ENCODE results near the gene DUSP8. TPM values are rescaled to one million over a fixed set of nuclear protein-coding genes. Genes with fewer than 3 reads are reported as not detected.

DUSP8 gene
- total RNA-seq, 1 donor from 2014 or later: 27.0 TPM

GRCh38 chr11:1574238-1574932, 2.3 kb upstream of the DUSP8 start:
- Histone ChIP-seq H3K9me3 (peaks cover 0 to 2% of the 10 kb centered on the region in 2 donors), H3K4me1 (peaks cover 17 to 27% of the 10 kb centered on the region in 2 donors), H3K27me3 (no peaks in the 10 kb centered on the region), H3K4me3 (peak overlapping the region; percentile 57 to 74), H3K27ac (peak overlapping the region; percentile 80 to 87), H3K36me3 (no peaks in the 10 kb centered on the region)
- peak; percentile 51 to 98 (median 64) for TF ChIP-seq CTCF (IDR thresholded peaks at IDR 0.05)
- DNase-seq (ENCODE audit: low spot score in 2 of 2): peak in 1 of 2 donors; percentile 76
- intact Hi-C loops (cut with DNase I): loop anchor here (1.0 to 10.0 kb wide), 9 partner anchors 28 to 1067 kb away; partner anchors contain the start of genes CTSD and RNH1

- intact Hi-C loops (cut with DNase I): loop anchor here (1.0 to 10.0 kb wide), 9 partner anchors 28 to 1067 kb away; partner anchors contain the start of genes CTSD and RNH1
- H3K9me3 ChIP-seq: peaks cover 0 to 2% of the 10 kb centered on the region in 2 donors
- no peaks in the 10 kb centered on the region for H3K36me3 ChIP-seq
- DNase-seq (ENCODE audit: low spot score in 2 of 2): peak in 1 of 2 donors; percentile 73
- H3K27ac ChIP-seq: peak overlapping the region; percentile 80 to 87
- H3K4me3 ChIP-seq: peak overlapping the region; percentile 57 to 74
- peaks cover 17 to 27% of the 10 kb centered on the region in 2 donors for H3K4me1 ChIP-seq
- no peak for TF ChIP-seq CTCF (IDR thresholded peaks at IDR 0.05)
- H3K27me3 ChIP-seq: no peaks in the 10 kb centered on the region
Measured at GRCh38 chr11:1573903-1574237, 1.8 kb upstream of the DUSP8 start.

GRCh38 chr11:1573077-1573902, 1.2 kb upstream of the DUSP8 start:
- H3K27ac ChIP-seq: peak overlapping the region; percentile 80 to 87
- peak in 1 of 3 experiments; percentile 4 for TF ChIP-seq CTCF (IDR thresholded peaks at IDR 0.05)
- intact Hi-C loops (cut with DNase I): loop anchor here (5.0 to 10.0 kb wide), 7 partner anchors 91 to 1066 kb away; partner anchors contain the start of genes CTSD and RNH1
- DNase-seq (ENCODE audit: low spot score in 2 of 2): peak in 1 of 2 donors; percentile 76
- peaks cover 21 to 27% of the 10 kb centered on the region in 2 donors for H3K4me1 ChIP-seq
- H3K9me3 ChIP-seq: peaks cover 0 to under 1% of the 10 kb centered on the region in 2 donors
- no peaks in the 10 kb centered on the region for H3K36me3 ChIP-seq
- H3K27me3 ChIP-seq: no peaks in the 10 kb centered on the region
- peak overlapping the region; percentile 57 to 74 for H3K4me3 ChIP-seq

- H3K4me1 ChIP-seq: peaks cover 21 to 27% of the 10 kb centered on the region in 2 donors
Measured at GRCh38 chr11:1571760-1572196, 293 bp downstream of the DUSP8 start.

More at GRCh38 chr11:1571760-1572196, 293 bp downstream of the DUSP8 start:
- DNase-seq (ENCODE audit: low spot score in 2 of 2): no peak
- H3K9me3 ChIP-seq: no peaks in the 10 kb centered on the region
- no peaks in the 10 kb centered on the region for H3K36me3 ChIP-seq
- intact Hi-C loops (cut with DNase I): loop anchor here (1.0 to 10.0 kb wide), 8 partner anchors 12 to 1064 kb away; partner anchors contain the start of genes CTSD and RNH1
- no peaks in the 10 kb centered on the region for H3K27me3 ChIP-seq
- TF ChIP-seq CTCF (IDR thresholded peaks at IDR 0.05): no peak
- peak overlapping the region; percentile 51 to 93 for H3K4me3 ChIP-seq
- H3K27ac ChIP-seq: peak overlapping the region; percentile 77 to 78

Data from ascending aorta (tissue), 2 donors.